Stimulated activated naive CD8-positive, alpha-beta T cell treated with anti-CD3 and anti-CD28 coated beads, Interleukin-15, Interleukin-2, amounts not matched to agents 100 U/mL and 50 U/mL, for 24 hours (primary cell): ENCODE results near the gene EHBP1L1.
"Not testable (repeated sequence)": the region's sequence is repeated elsewhere in the genome, so short reads cannot be mapped to it uniquely, and the experiment has no call there.

Experiments used
- ATAC-seq: fragments of 150-1000 bp; cut with Tn5 transposase; one replicate; pipeline ENCODE4 v1.10.0; 2021
- DNase-seq: peaks from one replicate; pipeline ENCODE4 v3.0.0; 2021

The EHBP1L1 gene

GRCh38 chr11:65636108-65637031 is 60.5 kb downstream of the EHBP1L1 start:
- DNase-seq (no peak), ATAC-seq (no peak)

GRCh38 chr11:65637032-65637557 is 61.2 kb downstream of the EHBP1L1 start:
- ATAC-seq (no peak), DNase-seq (no peak)

- DNase-seq = peak; percentile 87
- ATAC-seq = peak; percentile 63
These were observed 62.1 kb downstream of the EHBP1L1 start, which contains the start of gene SIPA1 for GRCh38 chr11:65637794-65638419. TSS of gene SIPA1 (plus strand) at chr11:65638101. CDS start at chr11:65640922, 2,821 bp downstream.

GRCh38 chr11:65639228-65639597 is 63.4 kb downstream of the EHBP1L1 start:
- DNase-seq, ATAC-seq: not testable (repeated sequence)

- ATAC-seq = peak; percentile 24
- DNase-seq = peak; percentile 68
These were observed 64.0 kb downstream of the EHBP1L1 start for GRCh38 chr11:65639623-65640482.

- DNase-seq = peak; percentile 54
- no peak for ATAC-seq
These were observed 64.8 kb downstream of the EHBP1L1 start for GRCh38 chr11:65640483-65641296.

GRCh38 chr11:65641297-65642013 is 65.6 kb downstream of the EHBP1L1 start:
- ATAC-seq (no peak), DNase-seq (no peak)
